ENCODE results near the gene CPB2. TPM values are rescaled to one million over a fixed set of nuclear protein-coding genes. Genes with fewer than 3 reads are reported as not detected.

Gene CPB2
- total and polyA plus RNA-seq, 2 experiments from 2014 or later: 0.11 TPM; not detected in 1

GRCh38 chr13:46043647-46044046 lies 61.2 kb downstream of the CPB2 start:
- TF ChIP-seq EZH2 (IDR thresholded peaks at IDR 0.05; ENCODE audit: insufficient read depth, poor library complexity, severe bottlenecking) (no peak), EZH2phosphoT487 (IDR thresholded peaks at IDR 0.05; ENCODE audit: insufficient read depth, low read depth) (no peak)
- Histone ChIP-seq H3K4me1 (ENCODE audit: insufficient read depth) (peaks cover 31% of the 10 kb centered on the region), H3K27me3 (replicated peaks; ENCODE audit: insufficient read depth) (no peaks in the 10 kb centered on the region), H3K9me3 (ENCODE audit: low read depth) (no peaks in the 10 kb centered on the region), H3K27ac (no peak overlapping the region), H3K9ac (no peak overlapping the region), H3F3A (ENCODE audit: insufficient read depth) (peaks cover 28% of the 10 kb centered on the region), H4K20me1 (ENCODE audit: insufficient read depth) (no peaks in the 10 kb centered on the region), H3K79me2 (ENCODE audit: insufficient read depth) (peaks cover 88% of the 10 kb centered on the region), H3K4me3 (no peak overlapping the region), H2AFZ (no peak overlapping the region), H3K4me2 (ENCODE audit: unreplicated experiment) (no peak overlapping the region), H3K36me3 (ENCODE audit: low read depth) (peaks cover 5% of the 10 kb centered on the region), H3K9me2 (ENCODE audit: insufficient read depth) (no peaks in the 10 kb centered on the region)
- 97 to 99% methylated on average over 5 of the region's 5 CpGs for WGBS, 2 experiments (ENCODE audit: low coverage in 1 of 2, low lambda C conversion rate in 2 of 2, missing lambda C conversion rate in 2 of 2)
- in situ Hi-C loops (cut with MboI): no loop called here
- no peak for DNase-seq

- DNase-seq: peak; percentile 70
- Histone ChIP-seq H4K20me1 (ENCODE audit: insufficient read depth) (no peaks in the 10 kb centered on the region), H3K27ac (peak overlapping the region; percentile 48), H3K9me2 (ENCODE audit: insufficient read depth) (no peaks in the 10 kb centered on the region), H3K79me2 (ENCODE audit: insufficient read depth) (peaks cover 88% of the 10 kb centered on the region), H3K9ac (no peak overlapping the region), H3K36me3 (ENCODE audit: low read depth) (peaks cover 13% of the 10 kb centered on the region), H3K9me3 (ENCODE audit: low read depth) (no peaks in the 10 kb centered on the region), H2AFZ (no peak overlapping the region), H3K4me1 (ENCODE audit: insufficient read depth) (peaks cover 31% of the 10 kb centered on the region), H3F3A (ENCODE audit: insufficient read depth) (peaks cover 28% of the 10 kb centered on the region), H3K4me3 (no peak overlapping the region; the same call in 1 of the 2 replicates), H3K4me2 (ENCODE audit: unreplicated experiment) (peak overlapping the region; percentile 50), H3K27me3 (replicated peaks; ENCODE audit: insufficient read depth) (no peaks in the 10 kb centered on the region)
- in situ Hi-C loops (cut with MboI): no loop called here
- TF ChIP-seq EZH2 (IDR thresholded peaks at IDR 0.05; ENCODE audit: insufficient read depth, poor library complexity, severe bottlenecking) (no peak), EZH2phosphoT487 (IDR thresholded peaks at IDR 0.05; ENCODE audit: insufficient read depth, low read depth) (no peak)
- 52 to 60% methylated on average over 4 of the region's 4 CpGs for WGBS, 2 experiments (ENCODE audit: low coverage in 1 of 2, low lambda C conversion rate in 2 of 2, missing lambda C conversion rate in 2 of 2)
Measured at GRCh38 chr13:46041419-46041839, 63.4 kb downstream of the CPB2 start.

GRCh38 chr13:46040763-46041162 lies 64.1 kb downstream of the CPB2 start:
- Histone ChIP-seq H3K4me1 (ENCODE audit: insufficient read depth) (peaks cover 31% of the 10 kb centered on the region), H4K20me1 (ENCODE audit: insufficient read depth) (no peaks in the 10 kb centered on the region), H3K79me2 (ENCODE audit: insufficient read depth) (peaks cover 88% of the 10 kb centered on the region), H3K36me3 (ENCODE audit: low read depth) (peaks cover 13% of the 10 kb centered on the region), H3K9me2 (ENCODE audit: insufficient read depth) (no peaks in the 10 kb centered on the region), H3K4me3 (peak overlapping the region; percentile 6; the same call in 1 of the 2 replicates), H2AFZ (no peak overlapping the region), H3K4me2 (ENCODE audit: unreplicated experiment) (peak overlapping the region; percentile 50), H3K9me3 (ENCODE audit: low read depth) (no peaks in the 10 kb centered on the region), H3F3A (ENCODE audit: insufficient read depth) (peaks cover 28% of the 10 kb centered on the region), H3K27me3 (replicated peaks; ENCODE audit: insufficient read depth) (no peaks in the 10 kb centered on the region), H3K9ac (no peak overlapping the region), H3K27ac (peak overlapping the region; percentile 48)
- TF ChIP-seq EZH2 (IDR thresholded peaks at IDR 0.05; ENCODE audit: insufficient read depth, poor library complexity, severe bottlenecking) (no peak), EZH2phosphoT487 (IDR thresholded peaks at IDR 0.05; ENCODE audit: insufficient read depth, low read depth) (no peak)
- DNase-seq: no peak
- in situ Hi-C loops (cut with MboI): no loop called here
- 56 to 75% methylated on average over 2 of the region's 2 CpGs for WGBS, 2 experiments (ENCODE audit: low coverage in 1 of 2, low lambda C conversion rate in 2 of 2, missing lambda C conversion rate in 2 of 2)

- no peak overlapping the region for H3K4me3 ChIP-seq
- peak; percentile 47 for DNase-seq
- peaks cover 88% of the 10 kb centered on the region for H3K79me2 ChIP-seq (ENCODE audit: insufficient read depth)
- TF ChIP-seq EZH2phosphoT487 (IDR thresholded peaks at IDR 0.05; ENCODE audit: insufficient read depth, low read depth): no peak
- TF ChIP-seq EZH2 (IDR thresholded peaks at IDR 0.05; ENCODE audit: insufficient read depth, poor library complexity, severe bottlenecking): no peak
- peak overlapping the region; percentile 3; the same call in 1 of the 2 replicates for H3K27ac ChIP-seq
- H3K9me2 ChIP-seq (ENCODE audit: insufficient read depth): no peaks in the 10 kb centered on the region
- no peaks in the 10 kb centered on the region for H3K9me3 ChIP-seq (ENCODE audit: low read depth)
- in situ Hi-C loops (cut with MboI): no loop called here
- H2AFZ ChIP-seq: no peak overlapping the region
- 84% methylated on average over 6 of the region's 6 CpGs for WGBS, 2 experiments (ENCODE audit: low coverage in 1 of 2, low lambda C conversion rate in 2 of 2, missing lambda C conversion rate in 2 of 2)
- peak overlapping the region; percentile 44 for H3K4me2 ChIP-seq (ENCODE audit: unreplicated experiment)
- peaks cover 28% of the 10 kb centered on the region for H3F3A ChIP-seq (ENCODE audit: insufficient read depth)
- H3K4me1 ChIP-seq (ENCODE audit: insufficient read depth): peaks cover 31% of the 10 kb centered on the region
- no peak overlapping the region for H3K9ac ChIP-seq
- H4K20me1 ChIP-seq (ENCODE audit: insufficient read depth): no peaks in the 10 kb centered on the region
- peaks cover 14% of the 10 kb centered on the region for H3K36me3 ChIP-seq (ENCODE audit: low read depth)
- no peaks in the 10 kb centered on the region for H3K27me3 ChIP-seq (replicated peaks; ENCODE audit: insufficient read depth)
Measured at GRCh38 chr13:46039411-46040182, 65.2 kb downstream of the CPB2 start.

Data from GM23248 (cell line).